ENCODE data around the gene KLHL29.
A peak's percentile ranks its signal among the peaks of the same experiment; 100 is the strongest.

Gene KLHL29

GRCh38 chr2:23636426-23636825, 251.4 kb downstream of the KLHL29 start:
- no peak overlapping the region for H3K9ac ChIP-seq
- no peaks in the 10 kb centered on the region for H3K36me3 ChIP-seq
- H3K4me2 ChIP-seq: no peak overlapping the region
- H4K20me1 ChIP-seq: peaks cover 0 to 4% (median 0%) of the 10 kb centered on the region in 11 experiments; a peak in 2 of 22 replicates
- H3K9me3 ChIP-seq (replicated peaks in 1 of 11): no peaks in the 10 kb centered on the region
- no peaks in the 10 kb centered on the region for H3K27me3 ChIP-seq
- TF ChIP-seq Cebpa-rat (IDR thresholded peaks at IDR 0.05): no peak
- no peaks in the 10 kb centered on the region for H3K4me1 ChIP-seq
- no peak overlapping the region for H3K4me3 ChIP-seq
- no peak overlapping the region for H3K27ac ChIP-seq

- Histone ChIP-seq H4K20me1 (peaks cover 0 to 4% (median 0%) of the 10 kb centered on the region in 11 experiments; a peak in 2 of 22 replicates), H3K36me3 (no peaks in the 10 kb centered on the region), H3K27me3 (no peaks in the 10 kb centered on the region), H3K9me3 (replicated peaks in 1 of 11) (peaks cover 0 to under 1% (median 0%) of the 10 kb centered on the region in 11 experiments; a peak in 3 of 22 replicates), H3K4me1 (no peaks in the 10 kb centered on the region), H3K27ac (no peak overlapping the region), H3K4me2 (no peak overlapping the region), H3K4me3 (no peak overlapping the region), H3K9ac (no peak overlapping the region)
- no peak for TF ChIP-seq Cebpa-rat (IDR thresholded peaks at IDR 0.05)
Observed at GRCh38 chr2:23637011-23637778, 252.2 kb downstream of the KLHL29 start.

GRCh38 chr2:23639406-23639982, 254.5 kb downstream of the KLHL29 start:
- Histone ChIP-seq H3K9me3 (replicated peaks in 1 of 11) (peaks cover 0 to 14% (median 0%) of the 10 kb centered on the region in 11 experiments; a peak in 7 of 22 replicates), H3K4me1 (no peaks in the 10 kb centered on the region), H3K36me3 (no peaks in the 10 kb centered on the region), H3K4me2 (no peak overlapping the region), H3K9ac (no peak overlapping the region), H3K4me3 (no peak overlapping the region), H3K27me3 (no peaks in the 10 kb centered on the region), H4K20me1 (no peaks in the 10 kb centered on the region; a peak in 1 of 22 replicates), H3K27ac (no peak overlapping the region)
- no peak for TF ChIP-seq Cebpa-rat (IDR thresholded peaks at IDR 0.05)

GRCh38 chr2:23640711-23641110, 255.7 kb downstream of the KLHL29 start:
- Histone ChIP-seq H3K9ac (no peak overlapping the region), H3K4me3 (no peak overlapping the region), H4K20me1 (no peaks in the 10 kb centered on the region; a peak in 1 of 22 replicates), H3K27ac (no peak overlapping the region), H3K9me3 (replicated peaks in 1 of 11) (peaks cover 0 to 14% (median 0%) of the 10 kb centered on the region in 11 experiments; a peak in 7 of 22 replicates), H3K27me3 (no peaks in the 10 kb centered on the region), H3K4me2 (no peak overlapping the region), H3K36me3 (no peaks in the 10 kb centered on the region), H3K4me1 (no peaks in the 10 kb centered on the region)
- no peak for TF ChIP-seq Cebpa-rat (IDR thresholded peaks at IDR 0.05)

GRCh38 chr2:23642516-23642915, 257.5 kb downstream of the KLHL29 start:
- Histone ChIP-seq H3K4me1 (no peaks in the 10 kb centered on the region), H3K4me2 (no peak overlapping the region), H3K27me3 (no peaks in the 10 kb centered on the region), H3K4me3 (no peak overlapping the region), H3K9ac (no peak overlapping the region), H3K36me3 (no peaks in the 10 kb centered on the region), H3K27ac (no peak overlapping the region), H3K9me3 (replicated peaks in 1 of 11) (peaks cover 0 to 14% (median 0%) of the 10 kb centered on the region in 11 experiments; a peak in 7 of 22 replicates), H4K20me1 (no peaks in the 10 kb centered on the region; a peak in 1 of 22 replicates)
- TF ChIP-seq Cebpa-rat (IDR thresholded peaks at IDR 0.05): no peak

GRCh38 chr2:23645230-23645808, 260.3 kb downstream of the KLHL29 start:
- no peak for TF ChIP-seq Cebpa-rat (IDR thresholded peaks at IDR 0.05)
- Histone ChIP-seq H3K9ac (no peak overlapping the region), H3K9me3 (replicated peaks in 1 of 11) (peaks cover 0 to 14% (median 0%) of the 10 kb centered on the region in 11 experiments; a peak in 7 of 22 replicates)

GRCh38 chr2:23647563-23647962, 262.6 kb downstream of the KLHL29 start:
- Histone ChIP-seq H3K9ac (no peak overlapping the region), H3K4me3 (no peak overlapping the region), H3K27ac (no peak overlapping the region), H3K9me3 (replicated peaks in 1 of 11) (peaks cover 0 to 22% (median 2%) of the 10 kb centered on the region in 11 experiments; a peak in 10 of 22 replicates), H3K27me3 (no peaks in the 10 kb centered on the region), H3K36me3 (no peaks in the 10 kb centered on the region), H4K20me1 (no peaks in the 10 kb centered on the region; a peak in 1 of 22 replicates), H3K4me2 (no peak overlapping the region), H3K4me1 (peaks cover 5 to 14% (median 10%) of the 10 kb centered on the region in 10 experiments; a peak in 12 of 20 replicates)
- TF ChIP-seq Cebpa-rat (IDR thresholded peaks at IDR 0.05): no peak

More at GRCh38 chr2:23645230-23645808, 260.3 kb downstream of the KLHL29 start:
- Histone ChIP-seq H3K27me3 (no peaks in the 10 kb centered on the region), H3K4me3 (no peak overlapping the region), H3K36me3 (no peaks in the 10 kb centered on the region), H3K4me1 (peaks cover 0 to 12% (median 8%) of the 10 kb centered on the region in 10 experiments; a peak in 10 of 20 replicates), H3K27ac (no peak overlapping the region), H3K4me2 (no peak overlapping the region), H4K20me1 (no peaks in the 10 kb centered on the region; a peak in 1 of 22 replicates)

GRCh38 chr2:23649303-23649702, 264.3 kb downstream of the KLHL29 start:
- Histone ChIP-seq H3K27me3 (no peaks in the 10 kb centered on the region), H3K9ac (no peak overlapping the region), H3K9me3 (replicated peaks in 1 of 11) (peaks cover 0 to 14% (median 0%) of the 10 kb centered on the region in 11 experiments; a peak in 6 of 22 replicates), H3K4me1 (peaks cover 5 to 14% (median 10%) of the 10 kb centered on the region in 10 experiments; a peak in 12 of 20 replicates), H3K27ac (no peak overlapping the region), H4K20me1 (no peaks in the 10 kb centered on the region; a peak in 1 of 22 replicates), H3K36me3 (no peaks in the 10 kb centered on the region), H3K4me3 (no peak overlapping the region), H3K4me2 (peak overlapping the region in 7 of 11 experiments; percentile 5 to 55 (median 48); a peak in 13 of 22 replicates)
- no peak for TF ChIP-seq Cebpa-rat (IDR thresholded peaks at IDR 0.05)

GRCh38 chr2:23649819-23650218, 264.8 kb downstream of the KLHL29 start:
- TF ChIP-seq Cebpa-rat (IDR thresholded peaks at IDR 0.05): no peak
- Histone ChIP-seq H3K4me2 (peak overlapping the region in 7 of 11 experiments; percentile 5 to 55 (median 48); a peak in 13 of 22 replicates), H3K9me3 (replicated peaks in 1 of 11) (peaks cover 0 to 14% (median 0%) of the 10 kb centered on the region in 11 experiments; a peak in 6 of 22 replicates), H3K27ac (no peak overlapping the region), H3K27me3 (no peaks in the 10 kb centered on the region), H3K4me3 (no peak overlapping the region), H3K36me3 (no peaks in the 10 kb centered on the region), H4K20me1 (no peaks in the 10 kb centered on the region; a peak in 1 of 22 replicates), H3K9ac (no peak overlapping the region), H3K4me1 (peaks cover 5 to 14% (median 10%) of the 10 kb centered on the region in 10 experiments; a peak in 12 of 20 replicates)

Data from BLaER1 treated with 17β-estradiol and CSF1 and Interleukin-3, amounts not matched to agents 10 nM and 100 nM (cell line).